K562 (cell line): Measurements from ENCODE around the gene ACR. TPM values are rescaled to one million over a fixed set of nuclear protein-coding genes. Genes with fewer than 3 reads are reported as not detected.

Source experiments
- ATAC-seq: fragments of 200-7000 bp; cut with Tn5 transposase; 3 replicates; pipeline ENCODE4 v1.9.1; 2020; ENCODE audit warnings: moderate library complexity
- BruUV-seq: library from RNA; stranded (reverse); fragments of 400-500 nt; replicated peaks from 2 replicates; lab custom pipeline; 2021; lab: Mats Ljungman, UMichigan
- CTCF ChIA-PET: fragments of 300-600 bp; formaldehyde crosslinking; extraction: SDS; loops from one replicate; lab custom pipeline; 2021; ENCODE audit warnings: low intra/inter-chr PET ratio; lab: Yijun Ruan, JAX
- POLR2A ChIA-PET: fragments of 300-600, 350-650 bp; sonication (Branson Sonifier 250); formaldehyde crosslinking; extraction: SDS; loops from one replicate; lab custom pipeline; 2021; ENCODE audit warnings: antibody characterized with exemption, inconsistent platforms; lab: Yijun Ruan, JAX
- DNase-seq, 4 experiments: peaks; one replicate each; pipeline versions ENCODE4 v3.0.0 to v3.0.0-alpha.2; 2011 to 2018; ENCODE audit warnings: low spot score in 3 of 4, mixed read lengths in 3 of 4; ENCODE audit errors: extremely low read depth in 1 of 4
- FAIRE-seq: peaks from 2 replicates; lab custom pipeline; 2011; peaks lifted over from hg19 to GRCh38; lab: Jason Lieb, UNC
- H2AFZ ChIP-seq: 2 replicates; pipeline ENCODE4 v1.6.0; 2011; ENCODE audit warnings: low read depth, low read length, control low read depth, inconsistent platforms
- H3K27ac ChIP-seq: fragments of 200-600 bp; 3 replicates; pipeline ENCODE4 v1.8.0; 2011; ENCODE audit warnings: low read depth, mild to moderate bottlenecking, control low read depth, inconsistent platforms, low read length, moderate library complexity, mixed read lengths; ENCODE audit errors: extremely low read depth
- H3K27me3 ChIP-seq, 2 experiments: fragments of 300-600 bp in 1 of 2; 2 replicates in 1 of 2; 3 replicates in 1 of 2; pipeline versions ENCODE4 v1.6.0 to v1.8.0; 2011; ENCODE audit warnings: inconsistent platforms in 2 of 2, low read length in 2 of 2, mild to moderate bottlenecking in 1 of 2, mixed read lengths in 1 of 2, moderate library complexity in 1 of 2; ENCODE audit not compliant: control insufficient read depth in 2 of 2, insufficient read depth in 2 of 2
- H3K36me3 ChIP-seq: fragments of 300-600 bp; 3 replicates; pipeline ENCODE4 v1.8.0; 2011; ENCODE audit warnings: mild to moderate bottlenecking, low read length, inconsistent platforms; ENCODE audit not compliant: control insufficient read depth, insufficient read depth
- H3K4me1 ChIP-seq, 2 experiments: fragments of 200-600 bp in 1 of 2; replicated peaks in 1 of 2; 2 replicates in 1 of 2; 3 replicates in 1 of 2; pipeline versions ENCODE4 v1.5.1 to v1.8.0; 2011; ENCODE audit warnings: inconsistent platforms in 2 of 2, low read length in 2 of 2, mild to moderate bottlenecking in 1 of 2, mixed read lengths in 1 of 2, moderate library complexity in 1 of 2; ENCODE audit not compliant: control insufficient read depth in 2 of 2, insufficient read depth in 2 of 2
- H3K4me2 ChIP-seq: 2 replicates; pipeline ENCODE4 v1.6.1; 2011; ENCODE audit warnings: low read length, control low read depth, inconsistent platforms, mixed read lengths; ENCODE audit not compliant: insufficient read depth
- H3K4me3 ChIP-seq: fragments of 200-600 bp; sonication (generic), shearing (Covaris generic); 2 replicates; pipeline ENCODE4 v1.5.1; 2016; ENCODE audit warnings: control low read depth, inconsistent platforms
- H3K79me2 ChIP-seq: fragments of 200-600 bp; 3 replicates; pipeline ENCODE4 v1.8.0; 2011; ENCODE audit warnings: low read length, inconsistent platforms; ENCODE audit not compliant: control insufficient read depth, insufficient read depth
- H3K9ac ChIP-seq, 2 experiments: 2 replicates each; pipeline versions ENCODE4 v1.6.0 to v1.6.1; 2011; ENCODE audit warnings: low read depth in 2 of 2, low read length in 2 of 2, control low read depth in 1 of 2, inconsistent platforms in 1 of 2, mild to moderate bottlenecking in 1 of 2, mixed read lengths in 1 of 2; ENCODE audit not compliant: insufficient read depth in 1 of 2
- H3K9me1 ChIP-seq: one replicate; pipeline ENCODE4 v1.6.0; 2011; ENCODE audit warnings: inconsistent platforms, mild to moderate bottlenecking, low read length, moderate library complexity; ENCODE audit not compliant: control insufficient read depth, insufficient read depth
- H3K9me3 ChIP-seq: replicated peaks from 2 replicates; pipeline ENCODE4 v1.5.1; 2011; ENCODE audit warnings: low read depth, low read length, inconsistent platforms; ENCODE audit not compliant: control insufficient read depth, insufficient read depth
- H4K20me1 ChIP-seq: replicated peaks from 2 replicates; pipeline ENCODE4 v1.6.1; 2011; ENCODE audit warnings: low read length, inconsistent platforms, mixed read lengths; ENCODE audit not compliant: control insufficient read depth, insufficient read depth
- DNMT1 ChIP-seq: fragments of 450-650 bp; IDR thresholded peaks from 2 replicates; pipeline ENCODE4 v1.6.1; 2016; ENCODE audit warnings: antibody characterized with exemption, mild to moderate bottlenecking
- VEZF1 ChIP-seq: fragments of 200-800 bp; sonication (Bioruptor generic); IDR thresholded peaks from 2 replicates; pipeline ENCODE4 v1.6.1; 2017; ENCODE audit warnings: missing genetic modification characterization, missing compliant biosample characterization
- WGBS: fragments of 100-300 bp; shearing (Covaris generic); methylation state at CpG from one replicate; pipeline ENCODE4 v1.1.6; 2016; ENCODE audit warnings: low coverage, mixed read lengths; ENCODE audit not compliant: insufficient coverage; ENCODE audit errors: missing lambda C conversion rate; 5-methylcytosine and 5-hydroxymethylcytosine counted together
- in situ Hi-C: fragments of 300-500 bp; cut with MboI; formaldehyde crosslinking; loops from 4 replicates; pipeline ENCODE4 v1.15.0; 2018; ENCODE audit warnings: inconsistent platforms, mixed read lengths
- intact Hi-C: fragments of 100-400 bp; cut with micrococcal nuclease; formaldehyde crosslinking; loops from 2 replicates; pipeline ENCODE4 v1.14.2; 2022
- polyA plus RNA-seq, 8 experiments: library from polyadenylated mRNA; depleted of rRNA in 4 of 8; stranded (reverse) in 5 of 8; unstranded in 3 of 8; fragments of >200 nt; fragmentation: Nextera tagmentation in 2 of 8; fragmentation: Illumina TruSeq in 1 of 8; extraction: Ambion mirVana in 2 of 8; extraction: Trizol in 1 of 8; gene quantifications; 2 replicates each; pipeline versions ENCODE4 v1.2.1 to v1.2.3, GENCODE V29; 2011 to 2014; ENCODE audit warnings: inconsistent platforms in 1 of 8, missing spikeins in 1 of 8
- total RNA-seq, 7 experiments: library from RNA; depleted of rRNA in 6 of 7; stranded (reverse); fragments of >200 nt in 6 of 7; fragmentation: Illumina TruSeq in 2 of 7; extraction: Trizol in 2 of 7; gene quantifications; 2 replicates each; pipeline versions ENCODE4 v1.2.1 to v1.2.3, GENCODE V29; 2011 to 2021; ENCODE audit warnings: low replicate concordance in 1 of 7

Gene ACR
- total and polyA plus RNA-seq, 9 of the 15 experiments (the other 6 are each of a cell fraction or from before 2014, with no cell fraction given) = not detected

- ChIA-PET CTCF (no interaction called here), POLR2A (no interaction called here)
- intact Hi-C loops = no loop called here
- ATAC-seq (no peak), DNase-seq (no peak), FAIRE-seq (no peak)
- Histone ChIP-seq H4K20me1 (no peaks in the 10 kb centered on the region), H3K4me2 (no peak overlapping the region), H3K9ac (no peak overlapping the region), H3K9me1 (no peaks in the 10 kb centered on the region), H3K79me2 (no peaks in the 10 kb centered on the region), H3K27me3 (peaks cover 3 to 51% of the 10 kb centered on the region in 2 experiments; a peak in 3 of 5 replicates), H2AFZ (no peak overlapping the region), H3K4me1 (peaks cover 0 to 14% of the 10 kb centered on the region in 2 experiments; a peak in 3 of 5 replicates), H3K9me3 (no peaks in the 10 kb centered on the region), H3K36me3 (no peaks in the 10 kb centered on the region), H3K4me3 (no peak overlapping the region), H3K27ac (no peak overlapping the region)
- no peak for TF ChIP-seq DNMT1
- no peak for TF ChIP-seq VEZF1 (CRISPR knock-in tag)
- in situ Hi-C loops = no loop called here
- BruUV-seq = no TSS peak
- 9% methylated on average over 10 of the region's 21 CpGs for whole genome bisulfite sequencing
These were observed 8.5 kb upstream of the ACR start for GRCh38 chr22:50729391-50730012.
